Right ventricle myocardium superior (tissue), 1 donor: ENCODE data around the gene CIITA. TPM values are rescaled to one million over a fixed set of nuclear protein-coding genes. Genes with fewer than 3 reads are reported as not detected.
A peak's percentile ranks its signal among the peaks of the same experiment; 100 is the strongest.
"Not testable (repeated sequence)": the region's sequence is repeated elsewhere in the genome, so short reads cannot be mapped to it uniquely, and the experiment has no call there.

ENCODE experiments used
- ATAC-seq: fragments of 200-7000 bp; cut with Tn5 transposase; one replicate; pipeline ENCODE4 v1.9.1; 2020; ENCODE audit warnings: mild to moderate bottlenecking; ENCODE audit not compliant: poor library complexity
- DNase-seq: peaks from one replicate; pipeline ENCODE4 v3.0.0-alpha.2; 2020
- intact Hi-C: fragments of 100-400 bp; cut with DNase I; formaldehyde crosslinking; loops from one replicate; pipeline ENCODE4 v1.11.2; 2022
- total RNA-seq: library from RNA; stranded (reverse); fragmentation: NEBNext Ultra II Directional; extraction: Animal tissue kit (Norgen Biotek cat#: 25700); gene quantifications from one replicate; pipeline ENCODE4 v1.2.1, GENCODE V29; 2021
- donor health status: DM: no; HTN: yes; CAD: no; lungs with severe emphysema.

CIITA gene
- total RNA-seq, 1 donor from 2014 or later = 7.9 TPM

DNA sequence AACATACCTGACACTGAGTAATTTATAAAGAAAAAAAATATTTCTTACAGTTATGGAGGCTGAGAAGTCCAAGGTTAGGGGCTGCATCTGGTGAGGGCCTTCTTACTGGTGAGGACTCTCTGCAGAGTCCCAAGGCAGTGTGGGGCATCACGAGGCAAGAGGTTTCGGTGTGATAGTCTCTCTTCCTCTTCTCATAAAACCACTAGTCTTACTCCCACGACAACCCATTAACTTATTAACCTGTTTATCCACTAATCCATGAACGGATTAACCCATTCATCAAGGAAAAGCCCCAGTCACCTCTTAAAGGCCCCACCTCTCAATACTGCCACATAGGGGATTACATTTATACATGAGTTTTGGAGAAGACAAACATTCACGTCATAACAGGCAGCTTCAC, 20.1 kb downstream of the CIITA start:
- intact Hi-C loops = no loop called here
- DNase-seq = no peak
- no peak for ATAC-seq

DNA sequence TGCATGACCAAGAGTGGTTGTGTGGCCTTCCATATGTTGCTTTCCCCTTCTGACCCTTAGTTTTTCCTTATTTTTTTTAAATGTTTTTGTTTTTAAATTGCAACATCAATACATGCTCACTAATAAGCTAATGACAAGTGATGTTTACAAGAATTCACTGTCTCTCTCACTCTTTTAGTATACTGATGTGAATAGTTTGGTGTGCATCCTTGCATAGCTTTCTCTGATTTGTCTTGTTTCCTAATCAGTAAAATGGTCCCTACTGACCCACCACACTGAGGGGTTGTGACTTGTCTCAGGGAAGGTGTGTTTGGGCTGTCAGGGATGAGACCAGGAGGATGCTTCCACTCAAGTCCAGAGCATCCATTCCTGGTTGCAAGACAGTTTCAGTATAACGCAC, 26.0 kb downstream of the CIITA start:
- intact Hi-C loops = no loop called here
- no peak for ATAC-seq
- no peak for DNase-seq

DNA sequence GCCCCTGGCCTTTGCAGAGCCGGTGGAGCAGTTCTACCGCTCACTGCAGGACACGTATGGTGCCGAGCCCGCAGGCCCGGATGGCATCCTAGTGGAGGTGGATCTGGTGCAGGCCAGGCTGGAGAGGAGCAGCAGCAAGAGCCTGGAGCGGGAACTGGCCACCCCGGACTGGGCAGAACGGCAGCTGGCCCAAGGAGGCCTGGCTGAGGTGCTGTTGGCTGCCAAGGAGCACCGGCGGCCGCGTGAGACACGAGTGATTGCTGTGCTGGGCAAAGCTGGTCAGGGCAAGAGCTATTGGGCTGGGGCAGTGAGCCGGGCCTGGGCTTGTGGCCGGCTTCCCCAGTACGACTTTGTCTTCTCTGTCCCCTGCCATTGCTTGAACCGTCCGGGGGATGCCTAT, 29.5 kb downstream of the CIITA start:
- intact Hi-C loops = no loop called here
- ATAC-seq = peak; percentile 9

DNA sequence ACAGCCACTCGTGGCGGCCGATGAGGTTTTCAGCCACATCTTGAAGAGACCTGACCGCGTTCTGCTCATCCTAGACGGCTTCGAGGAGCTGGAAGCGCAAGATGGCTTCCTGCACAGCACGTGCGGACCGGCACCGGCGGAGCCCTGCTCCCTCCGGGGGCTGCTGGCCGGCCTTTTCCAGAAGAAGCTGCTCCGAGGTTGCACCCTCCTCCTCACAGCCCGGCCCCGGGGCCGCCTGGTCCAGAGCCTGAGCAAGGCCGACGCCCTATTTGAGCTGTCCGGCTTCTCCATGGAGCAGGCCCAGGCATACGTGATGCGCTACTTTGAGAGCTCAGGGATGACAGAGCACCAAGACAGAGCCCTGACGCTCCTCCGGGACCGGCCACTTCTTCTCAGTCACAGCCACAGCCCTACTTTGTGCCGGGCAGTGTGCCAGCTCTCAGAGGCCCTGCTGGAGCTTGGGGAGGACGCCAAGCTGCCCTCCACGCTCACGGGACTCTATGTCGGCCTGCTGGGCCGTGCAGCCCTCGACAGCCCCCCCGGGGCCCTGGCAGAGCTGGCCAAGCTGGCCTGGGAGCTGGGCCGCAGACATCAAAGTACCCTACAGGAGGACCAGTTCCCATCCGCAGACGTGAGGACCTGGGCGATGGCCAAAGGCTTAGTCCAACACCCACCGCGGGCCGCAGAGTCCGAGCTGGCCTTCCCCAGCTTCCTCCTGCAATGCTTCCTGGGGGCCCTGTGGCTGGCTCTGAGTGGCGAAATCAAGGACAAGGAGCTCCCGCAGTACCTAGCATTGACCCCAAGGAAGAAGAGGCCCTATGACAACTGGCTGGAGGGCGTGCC, 30.1 kb downstream of the CIITA start:
- intact Hi-C loops = no loop called here
- peak; percentile 89 for ATAC-seq
- peak; percentile 74 for DNase-seq

More for the DNA sequence above, 29.5 kb downstream of the CIITA start:
- no peak for DNase-seq

DNA sequence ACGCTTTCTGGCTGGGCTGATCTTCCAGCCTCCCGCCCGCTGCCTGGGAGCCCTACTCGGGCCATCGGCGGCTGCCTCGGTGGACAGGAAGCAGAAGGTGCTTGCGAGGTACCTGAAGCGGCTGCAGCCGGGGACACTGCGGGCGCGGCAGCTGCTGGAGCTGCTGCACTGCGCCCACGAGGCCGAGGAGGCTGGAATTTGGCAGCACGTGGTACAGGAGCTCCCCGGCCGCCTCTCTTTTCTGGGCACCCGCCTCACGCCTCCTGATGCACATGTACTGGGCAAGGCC, 30.7 kb downstream of the CIITA start:
- peak; percentile 7 for ATAC-seq
- DNase-seq = no peak
- intact Hi-C loops = no loop called here

DNA sequence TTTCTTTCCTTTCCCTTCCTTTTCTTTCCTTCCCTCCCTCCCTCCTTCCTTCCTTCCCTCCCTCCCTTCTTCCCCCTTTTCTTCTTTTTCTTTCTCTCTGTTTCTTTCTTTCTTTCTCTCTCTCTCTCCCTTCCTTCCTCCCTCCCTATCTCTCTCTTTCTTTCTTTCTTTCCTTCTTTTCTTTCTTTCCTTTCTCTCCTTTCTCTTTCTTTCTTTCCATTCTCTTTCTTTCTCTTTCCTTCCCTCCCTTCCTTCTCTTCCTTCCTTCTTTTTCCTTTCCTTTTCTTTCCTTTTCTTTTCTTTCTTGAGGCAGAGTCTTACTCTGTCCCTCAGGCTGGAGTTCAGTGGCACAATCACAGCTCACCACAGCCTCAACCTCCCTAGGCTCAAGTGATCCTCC, 34.3 kb downstream of the CIITA start:
- DNase-seq = no peak
- ATAC-seq = no peak
- intact Hi-C loops = no loop called here

DNA sequence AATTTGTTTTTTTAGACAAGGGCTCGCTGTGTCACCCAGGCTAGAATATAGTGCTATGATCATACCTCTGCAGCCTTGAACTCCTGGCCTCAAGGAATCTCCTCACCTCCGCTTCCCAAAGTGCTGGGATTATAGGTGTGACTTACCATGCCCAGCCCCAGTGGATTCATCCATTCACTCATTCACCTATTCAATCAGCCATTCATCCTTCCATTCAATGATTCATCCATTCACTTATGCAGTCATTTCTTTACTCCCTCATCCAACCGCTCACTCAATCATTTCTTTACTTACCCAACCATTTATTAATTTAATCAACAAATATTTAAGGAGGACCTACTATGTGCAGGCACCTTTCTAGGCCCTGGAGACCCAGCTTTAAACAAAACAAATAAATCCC, 39.5 kb downstream of the CIITA start:
- DNase-seq = no peak
- ATAC-seq = no peak

DNA sequence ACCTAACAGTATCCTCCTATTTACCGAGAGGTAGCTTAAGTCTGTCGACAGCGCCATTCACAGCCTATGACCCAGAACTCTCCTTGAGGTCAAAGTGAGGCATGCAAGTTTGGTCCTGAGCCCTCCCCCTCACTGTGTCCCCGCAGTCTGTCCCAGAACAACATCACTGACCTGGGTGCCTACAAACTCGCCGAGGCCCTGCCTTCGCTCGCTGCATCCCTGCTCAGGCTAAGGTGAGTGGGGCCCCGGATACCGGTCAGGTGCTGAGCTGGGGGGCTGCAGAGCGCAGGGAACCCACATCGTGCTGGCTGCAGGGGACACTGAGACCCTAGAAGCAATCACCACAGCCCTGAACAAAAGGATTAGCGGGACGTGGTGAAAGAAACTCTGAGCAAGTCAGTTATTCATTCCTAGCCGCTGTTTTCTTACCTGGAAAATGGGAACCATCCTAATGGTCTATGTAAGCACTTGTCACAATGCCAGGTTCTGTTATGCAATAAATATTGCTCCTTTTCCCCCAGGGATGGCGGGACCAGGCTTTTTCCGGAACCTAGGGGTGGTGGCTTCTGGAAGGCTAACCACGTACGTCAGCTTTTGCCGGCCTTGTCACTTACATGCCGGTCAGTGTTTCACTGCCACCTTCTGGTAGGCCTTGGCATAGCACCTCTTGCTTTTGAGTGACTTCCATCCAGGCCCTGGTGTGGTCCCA, 41.4 kb downstream of the CIITA start:
- intact Hi-C loops = loop anchor here (5.0 kb wide), 1 partner anchor 96 kb away; no protein-coding TSS in a partner anchor

More for the DNA sequence above, 39.5 kb downstream of the CIITA start:
- intact Hi-C loops = loop anchor here (5.0 kb wide), 1 partner anchor 94 kb away; no protein-coding TSS in a partner anchor

DNA sequence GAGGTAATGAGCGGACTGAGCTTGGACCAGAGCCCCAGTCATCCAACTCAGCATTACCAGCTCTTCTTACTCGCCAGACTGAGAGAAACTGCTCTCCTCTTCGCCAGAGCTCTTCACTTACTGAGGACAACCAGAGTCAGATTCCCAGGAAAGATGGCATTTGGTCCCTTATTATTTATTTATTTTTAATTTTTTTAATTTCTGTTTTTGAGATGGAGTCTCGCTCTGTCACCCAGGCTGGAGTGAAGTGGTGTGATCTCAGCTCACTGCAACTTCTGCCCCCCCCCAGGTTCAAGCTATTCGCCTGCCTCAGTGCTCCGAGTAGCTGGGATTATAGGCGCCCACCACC, 42.0 kb downstream of the CIITA start:
- intact Hi-C loops = loop anchor here (5.0 kb wide), 1 partner anchor 97 kb away; no protein-coding TSS in a partner anchor
- no peak for ATAC-seq

More for the DNA sequence above, 41.4 kb downstream of the CIITA start:
- ATAC-seq = peak; percentile 79
- peak; percentile 94 for DNase-seq

DNA sequence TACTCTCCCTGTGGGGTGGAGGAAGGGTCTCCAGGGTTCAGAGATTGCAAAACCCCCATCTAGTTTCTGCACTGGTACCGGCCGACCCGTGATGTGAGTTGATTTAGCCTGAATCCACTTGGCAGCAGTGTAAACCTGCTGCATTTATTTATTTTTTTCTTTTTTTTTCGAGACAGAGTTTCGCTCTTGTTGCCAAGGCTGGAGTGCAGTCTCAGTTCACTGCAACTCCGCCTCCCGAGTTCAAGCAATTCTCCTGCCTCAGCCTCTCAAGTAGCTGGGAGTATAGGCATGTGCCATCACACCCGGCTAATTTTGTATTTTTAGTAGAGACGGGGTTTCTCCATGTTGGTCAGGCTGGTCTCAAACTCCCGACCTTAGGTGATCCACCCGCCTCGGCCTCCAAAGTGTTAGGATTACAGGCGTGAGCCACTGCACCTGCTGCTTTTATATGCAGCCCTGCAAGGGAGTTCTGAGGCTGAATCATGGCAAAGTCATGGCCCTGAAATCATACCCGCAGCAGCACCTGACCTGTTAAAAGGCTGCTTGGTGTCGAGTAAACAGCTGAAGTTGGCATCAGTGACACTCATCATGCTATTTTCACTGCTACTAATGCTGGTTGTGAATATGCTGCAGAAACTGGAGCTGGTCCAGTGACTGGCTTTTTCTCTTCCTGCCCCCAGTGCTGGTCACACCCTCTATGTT, 43.9 kb downstream of the CIITA start:
- DNase-seq (no peak), ATAC-seq (peak; percentile 12)

More for the DNA sequence above, 42.0 kb downstream of the CIITA start:
- DNase-seq = no peak

DNA sequence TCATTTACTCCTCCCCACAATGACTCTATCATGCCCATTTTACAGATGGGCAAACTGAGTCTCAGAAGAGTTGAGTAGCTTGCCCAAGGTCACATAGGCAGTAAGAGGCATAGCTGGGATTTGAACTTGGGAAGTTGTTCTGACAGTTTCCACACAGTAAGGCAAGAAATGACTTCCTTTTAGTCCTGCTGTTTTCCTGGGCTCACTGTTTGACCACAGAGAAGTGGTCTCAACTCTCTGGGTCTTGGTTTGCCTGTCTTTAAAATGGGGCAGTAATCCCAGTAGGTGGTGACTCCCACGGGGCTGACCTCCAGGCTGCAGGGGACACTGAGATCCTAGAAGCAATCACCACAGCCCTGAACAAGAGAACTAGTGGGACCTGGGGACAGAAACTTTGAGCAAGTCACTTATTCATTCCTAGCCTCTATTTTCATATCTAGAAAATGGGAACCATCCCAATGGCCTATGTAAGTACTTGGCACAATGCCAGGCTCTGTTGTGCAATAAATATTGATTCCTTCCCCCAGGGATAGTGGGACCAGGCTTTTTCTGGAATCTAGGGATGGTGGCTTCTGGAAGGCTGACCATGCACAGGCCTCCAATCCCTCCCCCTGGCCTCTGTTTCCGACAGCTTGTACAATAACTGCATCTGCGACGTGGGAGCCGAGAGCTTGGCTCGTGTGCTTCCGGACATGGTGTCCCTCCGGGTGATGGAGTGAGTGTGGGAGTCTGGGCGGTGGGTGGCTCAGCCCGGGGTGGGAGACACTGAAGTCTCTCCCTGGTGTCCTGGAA, 44.7 kb downstream of the CIITA start:
- ATAC-seq (peak; percentile 28), DNase-seq (no peak)
- intact Hi-C loops = loop anchor here (2.0 to 5.0 kb wide), 2 partner anchors 179 to 404 kb away; partner anchors contain the start of gene NUBP1

More for the DNA sequence above, 43.9 kb downstream of the CIITA start:
- intact Hi-C loops = loop anchor here (5.0 kb wide), 1 partner anchor 404 kb away; no protein-coding TSS in a partner anchor

DNA sequence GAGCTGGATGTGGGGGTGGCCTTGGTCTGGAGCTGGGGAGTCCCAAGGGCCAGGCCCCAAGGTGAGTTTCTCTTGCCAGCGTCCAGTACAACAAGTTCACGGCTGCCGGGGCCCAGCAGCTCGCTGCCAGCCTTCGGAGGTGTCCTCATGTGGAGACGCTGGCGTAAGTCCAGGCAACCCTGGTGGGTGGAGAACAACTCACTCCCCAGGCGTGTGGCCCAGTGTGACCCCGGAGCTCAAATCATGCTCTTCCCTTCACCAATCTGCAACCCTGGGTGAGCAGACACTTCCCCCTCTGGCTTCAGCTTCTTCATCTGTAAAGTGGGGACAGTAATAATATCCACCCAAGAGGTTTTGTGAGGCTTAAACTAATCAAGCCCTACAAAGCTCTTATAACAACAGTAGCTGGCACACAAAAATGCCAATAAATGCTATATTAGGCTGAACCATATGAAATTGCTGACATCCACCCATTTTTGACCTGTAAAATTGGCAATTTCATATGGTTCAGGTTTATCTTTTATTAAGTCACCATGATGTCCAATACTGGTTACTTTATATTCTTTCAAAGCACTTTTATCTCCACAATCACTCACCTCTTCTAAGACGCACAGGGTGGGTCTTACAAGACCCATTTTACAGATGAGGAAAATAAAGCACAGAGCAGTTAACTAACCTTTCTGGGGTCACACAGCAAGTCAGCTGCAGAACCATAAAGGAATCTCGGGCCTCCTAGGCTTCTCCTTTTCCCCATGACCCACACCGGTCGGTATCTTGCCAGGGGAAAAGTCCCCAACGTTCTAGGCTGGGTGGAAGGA, 45.5 kb downstream of the CIITA start:
- intact Hi-C loops = loop anchor here (2.0 to 5.0 kb wide), 2 partner anchors 180 to 405 kb away; partner anchors contain the start of gene NUBP1
- DNase-seq (peak; percentile 91), ATAC-seq (peak; percentile 61)

DNA sequence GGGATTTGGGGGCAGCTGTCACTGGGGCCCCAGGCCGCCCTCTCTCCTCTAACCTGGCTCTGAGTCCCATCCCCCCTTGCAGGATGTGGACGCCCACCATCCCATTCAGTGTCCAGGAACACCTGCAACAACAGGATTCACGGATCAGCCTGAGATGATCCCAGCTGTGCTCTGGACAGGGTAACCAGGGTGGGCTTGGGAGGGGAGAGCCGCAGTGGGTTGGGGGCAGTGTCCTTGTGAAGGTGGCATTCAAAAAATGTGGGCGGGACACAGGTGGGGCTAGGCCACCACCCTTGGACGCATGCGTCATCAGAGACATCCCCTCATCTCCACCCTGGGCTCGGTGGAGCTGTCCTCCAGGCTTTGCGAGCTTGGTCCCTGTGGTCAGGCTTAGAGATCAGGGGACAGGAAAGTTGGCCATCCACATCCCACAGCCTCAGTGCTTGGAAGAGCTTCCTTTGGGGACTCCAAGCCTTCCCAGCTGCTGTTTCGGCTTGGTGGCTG, 46.2 kb downstream of the CIITA start:
- no peak for ATAC-seq
- intact Hi-C loops = loop anchor here (2.0 to 5.0 kb wide), 2 partner anchors 180 to 406 kb away; partner anchors contain the start of gene NUBP1
- DNase-seq = no peak

DNA sequence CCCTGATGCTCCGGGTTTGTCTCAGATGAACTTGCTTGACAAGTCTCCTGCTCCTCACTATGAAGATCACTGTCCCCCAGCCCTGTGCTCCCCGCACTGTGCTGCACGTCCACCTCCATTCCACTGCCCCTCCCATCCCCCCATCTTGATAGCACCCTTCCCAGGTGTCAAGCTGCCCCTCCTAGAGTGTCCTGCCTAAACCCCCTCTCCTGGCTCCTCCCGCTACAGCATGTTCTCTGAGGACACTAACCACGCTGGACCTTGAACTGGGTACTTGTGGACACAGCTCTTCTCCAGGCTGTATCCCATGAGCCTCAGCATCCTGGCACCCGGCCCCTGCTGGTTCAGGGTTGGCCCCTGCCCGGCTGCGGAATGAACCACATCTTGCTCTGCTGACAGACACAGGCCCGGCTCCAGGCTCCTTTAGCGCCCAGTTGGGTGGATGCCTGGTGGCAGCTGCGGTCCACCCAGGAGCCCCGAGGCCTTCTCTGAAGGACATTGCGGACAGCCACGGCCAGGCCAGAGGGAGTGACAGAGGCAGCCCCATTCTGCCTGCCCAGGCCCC, 46.7 kb downstream of the CIITA start:
- intact Hi-C loops = loop anchor here (2.0 to 5.0 kb wide), 2 partner anchors 181 to 406 kb away; partner anchors contain the start of gene NUBP1
- DNase-seq (peak; percentile 91), ATAC-seq (peak; percentile 76)

DNA sequence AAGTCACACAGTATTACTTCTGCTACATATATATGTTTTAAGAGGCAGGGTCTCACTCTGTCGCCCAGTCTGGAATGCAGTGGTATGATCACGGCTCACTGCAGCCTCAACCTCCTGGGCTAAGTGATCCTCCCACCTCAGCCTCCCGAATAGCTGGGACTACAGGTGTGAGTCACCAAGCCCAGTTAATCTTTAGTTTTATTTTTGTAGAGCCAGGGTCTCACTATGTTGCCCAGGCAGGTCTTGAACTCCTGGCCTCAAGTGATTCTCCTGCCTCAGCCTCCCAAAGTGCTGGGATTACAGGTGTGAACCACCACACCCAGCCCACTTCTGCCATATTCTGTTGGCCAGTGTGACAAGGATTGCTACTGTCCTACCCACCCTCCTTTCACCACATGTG, 48.3 kb downstream of the CIITA start:
- DNase-seq, intact Hi-C loops, ATAC-seq: not testable (repeated sequence)

DNA sequence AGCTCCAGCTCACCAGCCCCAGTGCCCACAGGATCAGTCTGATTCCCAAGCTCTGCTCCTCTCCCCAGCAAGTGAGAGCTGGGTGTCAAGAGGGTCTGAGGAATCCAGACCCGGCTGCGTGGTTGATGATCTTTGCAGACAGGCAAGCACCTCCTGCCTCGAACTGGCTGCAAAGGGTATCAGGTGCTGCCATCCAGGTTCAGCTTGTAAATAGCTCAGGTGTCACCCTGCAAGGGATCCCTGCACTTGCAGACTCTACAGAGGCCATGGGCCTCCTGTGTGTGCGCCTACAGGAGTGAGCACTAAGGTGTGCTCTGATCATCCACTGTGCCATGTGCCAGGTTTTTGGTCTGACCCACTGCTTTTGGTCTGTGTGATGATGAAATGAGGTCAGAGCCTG, 49.1 kb downstream of the CIITA start:
- ATAC-seq (no peak), DNase-seq (no peak)
- intact Hi-C loops = no loop called here

DNA sequence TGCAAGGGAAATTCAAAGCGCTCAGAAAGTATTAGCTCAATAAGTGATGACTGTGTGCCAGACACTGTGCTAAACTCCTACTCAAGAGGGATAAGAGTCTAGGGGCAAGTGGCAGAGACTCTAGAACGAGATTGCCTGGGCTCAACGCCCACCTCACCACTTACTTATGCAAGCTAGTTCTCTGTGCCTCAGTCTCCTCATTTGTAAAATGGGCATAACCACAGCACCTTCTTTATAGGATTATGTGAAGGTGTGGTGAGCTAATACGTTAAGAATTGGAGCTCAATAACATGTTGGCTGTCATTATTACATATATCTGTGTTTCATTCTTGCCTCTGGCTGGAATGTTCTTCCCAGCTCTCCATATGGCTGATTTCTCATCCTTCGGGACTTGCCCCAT, 49.9 kb downstream of the CIITA start:
- intact Hi-C loops = no loop called here
- DNase-seq = no peak
- ATAC-seq = no peak
